HepG2 (cell line): ENCODE measurements around the gene ACBD6.
A peak's percentile ranks its signal among the peaks of the same experiment; 100 is the strongest.

ENCODE experiments used
- EZH2 ChIP-seq: conservative IDR thresholded peaks from 2 replicates; pipeline ENCODE4 v1.6.1; 2012; ENCODE audit warnings: mild to moderate bottlenecking, low read depth, low read length, moderate library complexity
- TAF1 ChIP-seq: sonication (generic); formaldehyde crosslinking; IDR thresholded peaks from 2 replicates; pipeline ENCODE4 v1.4.0; 2020; ENCODE audit warnings: missing genetic modification reagents
- TRIM24 ChIP-seq: sonication (generic); formaldehyde crosslinking; IDR thresholded peaks from 2 replicates; pipeline ENCODE4 v1.8.0; 2022; ENCODE audit warnings: mild to moderate bottlenecking, missing genetic modification reagents
- TF ChIP-seq, protein P1 (sequence below): sonication (generic); IDR thresholded peaks from 2 replicates; pipeline ENCODE4 v1.6.1; 2016; ENCODE audit warnings: low read depth, borderline replicate concordance
- TF ChIP-seq, protein P2 (sequence below): sonication (generic); formaldehyde crosslinking; IDR thresholded peaks from 2 replicates; pipeline ENCODE4 v1.8.0; 2022; ENCODE audit warnings: mild to moderate bottlenecking, missing genetic modification reagents; ENCODE audit not compliant: insufficient replicate concordance
- TF ChIP-seq, protein P3 (sequence below): sonication (generic); formaldehyde crosslinking; IDR thresholded peaks from 2 replicates; pipeline ENCODE4 v1.4.0; 2020; ENCODE audit warnings: missing genetic modification reagents
- TF ChIP-seq, protein P4 (sequence below): sonication (generic); formaldehyde crosslinking; IDR thresholded peaks from 2 replicates; pipeline ENCODE4 v1.8.0; 2022; ENCODE audit warnings: missing genetic modification reagents, low read depth, mild to moderate bottlenecking, borderline replicate concordance

DNA sequence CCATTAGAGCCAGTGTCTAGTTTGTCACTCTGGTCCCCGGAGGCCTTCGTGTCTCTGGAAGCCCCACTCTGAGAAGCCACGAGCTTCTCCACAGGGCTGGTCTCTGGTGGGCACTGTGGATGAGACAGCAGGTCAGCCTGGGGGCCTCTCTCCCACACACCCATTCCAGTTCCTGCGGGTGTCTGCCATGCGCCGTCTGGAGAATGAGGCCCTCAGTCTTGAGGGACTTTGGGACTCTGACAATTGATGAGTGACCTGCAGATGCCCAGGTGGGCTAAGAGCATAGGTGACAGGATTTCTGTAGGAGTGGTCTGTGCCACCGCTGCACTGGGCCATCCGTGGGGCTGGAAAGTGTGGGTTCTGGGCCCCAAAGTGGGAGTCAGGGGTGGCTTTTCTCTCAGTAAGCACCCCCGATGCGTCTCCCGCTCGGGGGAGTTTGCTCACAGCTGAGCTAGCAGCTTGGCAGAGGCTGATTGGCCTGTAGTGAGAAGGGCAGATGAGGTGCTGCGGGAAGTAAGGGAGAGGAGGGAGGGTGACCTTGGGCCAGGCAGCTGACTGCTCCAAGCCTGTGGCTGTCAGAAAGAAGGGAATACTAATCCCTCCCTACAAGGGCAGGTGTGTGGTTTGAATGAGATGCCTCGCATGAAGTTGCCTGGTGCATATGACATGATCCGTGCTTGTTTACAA is 245.9 kb downstream of the ACBD6 start:
- TF ChIP-seq EZH2 (no peak), TAF1 (no peak), TRIM24 (CRISPR knock-in tag) (no peak)
- TF ChIP-seq, protein P1, sequence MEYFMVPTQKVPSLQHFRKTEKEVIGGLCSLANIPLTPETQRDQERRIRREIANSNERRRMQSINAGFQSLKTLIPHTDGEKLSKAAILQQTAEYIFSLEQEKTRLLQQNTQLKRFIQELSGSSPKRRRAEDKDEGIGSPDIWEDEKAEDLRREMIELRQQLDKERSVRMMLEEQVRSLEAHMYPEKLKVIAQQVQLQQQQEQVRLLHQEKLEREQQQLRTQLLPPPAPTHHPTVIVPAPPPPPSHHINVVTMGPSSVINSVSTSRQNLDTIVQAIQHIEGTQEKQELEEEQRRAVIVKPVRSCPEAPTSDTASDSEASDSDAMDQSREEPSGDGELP: peak; percentile 42; the same call in 1 of the 2 replicates
- TF ChIP-seq, protein P2, sequence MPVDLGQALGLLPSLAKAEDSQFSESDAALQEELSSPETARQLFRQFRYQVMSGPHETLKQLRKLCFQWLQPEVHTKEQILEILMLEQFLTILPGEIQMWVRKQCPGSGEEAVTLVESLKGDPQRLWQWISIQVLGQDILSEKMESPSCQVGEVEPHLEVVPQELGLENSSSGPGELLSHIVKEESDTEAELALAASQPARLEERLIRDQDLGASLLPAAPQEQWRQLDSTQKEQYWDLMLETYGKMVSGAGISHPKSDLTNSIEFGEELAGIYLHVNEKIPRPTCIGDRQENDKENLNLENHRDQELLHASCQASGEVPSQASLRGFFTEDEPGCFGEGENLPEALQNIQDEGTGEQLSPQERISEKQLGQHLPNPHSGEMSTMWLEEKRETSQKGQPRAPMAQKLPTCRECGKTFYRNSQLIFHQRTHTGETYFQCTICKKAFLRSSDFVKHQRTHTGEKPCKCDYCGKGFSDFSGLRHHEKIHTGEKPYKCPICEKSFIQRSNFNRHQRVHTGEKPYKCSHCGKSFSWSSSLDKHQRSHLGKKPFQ (CRISPR knock-in tag): no peak
- TF ChIP-seq, protein P3, sequence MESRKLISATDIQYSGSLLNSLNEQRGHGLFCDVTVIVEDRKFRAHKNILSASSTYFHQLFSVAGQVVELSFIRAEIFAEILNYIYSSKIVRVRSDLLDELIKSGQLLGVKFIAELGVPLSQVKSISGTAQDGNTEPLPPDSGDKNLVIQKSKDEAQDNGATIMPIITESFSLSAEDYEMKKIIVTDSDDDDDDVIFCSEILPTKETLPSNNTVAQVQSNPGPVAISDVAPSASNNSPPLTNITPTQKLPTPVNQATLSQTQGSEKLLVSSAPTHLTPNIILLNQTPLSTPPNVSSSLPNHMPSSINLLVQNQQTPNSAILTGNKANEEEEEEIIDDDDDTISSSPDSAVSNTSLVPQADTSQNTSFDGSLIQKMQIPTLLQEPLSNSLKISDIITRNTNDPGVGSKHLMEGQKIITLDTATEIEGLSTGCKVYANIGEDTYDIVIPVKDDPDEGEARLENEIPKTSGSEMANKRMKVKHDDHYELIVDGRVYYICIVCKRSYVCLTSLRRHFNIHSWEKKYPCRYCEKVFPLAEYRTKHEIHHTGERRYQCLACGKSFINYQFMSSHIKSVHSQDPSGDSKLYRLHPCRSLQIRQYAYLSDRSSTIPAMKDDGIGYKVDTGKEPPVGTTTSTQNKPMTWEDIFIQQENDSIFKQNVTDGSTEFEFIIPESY (CRISPR knock-in tag): no peak
- TF ChIP-seq, protein P4, sequence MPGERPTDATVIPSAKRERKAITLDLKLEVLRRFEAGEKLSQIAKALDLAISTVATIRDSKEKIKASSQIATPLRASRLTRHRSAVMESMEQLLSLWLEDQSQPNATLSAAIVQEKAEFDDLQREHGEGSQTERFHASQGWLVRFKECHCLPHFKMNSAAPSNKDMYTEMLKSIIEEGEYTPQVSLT: no peak
